Natural killer cell treated with Interleukin-12 subunit alpha and Interleukin-12 subunit beta and Interleukin-15 and Interleukin-18, amount 100 ng/mL, for 72 hours (primary cell): ENCODE measurements around the gene ACO1. TPM values are rescaled to one million over a fixed set of nuclear protein-coding genes. Genes with fewer than 3 reads are reported as not detected.
"Not testable (repeated sequence)": the region's sequence is repeated elsewhere in the genome, so short reads cannot be mapped to it uniquely, and the experiment has no call there.

Experiments used
- ATAC-seq, 2 donors: fragments of 150-1000 bp; cut with Tn5 transposase in 1 of 2; sonication (Bioruptor Pico), chemical (Tn5 transposase) in 1 of 2; 2 replicates each; pipeline ENCODE4 v1.10.0; 2021
- DNase-seq: peaks from one replicate; pipeline ENCODE4 v3.0.0; 2022; ENCODE audit warnings: low spot score
- H3K27ac Mint-ChIP-seq, 2 donors: 1 replicate in 1 of 2; 2 replicates in 1 of 2; pipeline ENCODE4 v1.8.0; 2022; ENCODE audit warnings: mixed read lengths in 2 of 2, mild to moderate bottlenecking in 1 of 2, moderate library complexity in 1 of 2
- H3K27me3 Mint-ChIP-seq, 2 donors: 1 replicate in 1 of 2; 2 replicates in 1 of 2; pipeline ENCODE4 v1.8.0; 2022; ENCODE audit warnings: mixed read lengths in 2 of 2
- H3K36me3 Mint-ChIP-seq: one replicate; pipeline ENCODE4 v1.8.0; 2022; ENCODE audit warnings: mixed read lengths
- H3K4me1 Mint-ChIP-seq, 2 donors: 1 replicate in 1 of 2; 2 replicates in 1 of 2; pipeline ENCODE4 v1.8.0; 2022; ENCODE audit warnings: low read depth in 2 of 2, mixed read lengths in 2 of 2, mild to moderate bottlenecking in 1 of 2
- H3K4me3 Mint-ChIP-seq: one replicate; pipeline ENCODE4 v1.8.0; 2022; ENCODE audit warnings: mixed read lengths
- H3K9me3 Mint-ChIP-seq: 2 replicates; pipeline ENCODE4 v1.8.0; 2022; ENCODE audit warnings: mixed read lengths
- total RNA-seq, 2 donors: library from RNA; stranded (reverse); gene quantifications; one replicate each; pipeline ENCODE4 v1.2.3, GENCODE V29; 2022

Gene ACO1
- 10 to 100 TPM; 10.9 to 12.1 TPM for total RNA-seq

GRCh38 chr9:32384364-32385151 lies at the start of gene ACO1:
ACO1 (plus strand) TSS chr9:32384643; CDS start chr9:32405507, 20,864 bp downstream.
- peaks cover 16 to 18% of the 10 kb centered on the region in 2 donors for H3K27me3 Mint-ChIP-seq
- DNase-seq (peak; percentile 92), ATAC-seq (peak; percentile 98 to 99)
- H3K4me1 Mint-ChIP-seq, result peaks cover 8 to 11% of the 10 kb centered on the region in 2 donors
- H3K27ac Mint-ChIP-seq, result no peak within 1 kb of the TSS
- H3K36me3 Mint-ChIP-seq, result no peaks in the 10 kb centered on the region
- H3K4me3 Mint-ChIP-seq, result peak within 1 kb of the TSS; percentile 83
- no peaks in the 10 kb centered on the region for H3K9me3 Mint-ChIP-seq

DNA sequence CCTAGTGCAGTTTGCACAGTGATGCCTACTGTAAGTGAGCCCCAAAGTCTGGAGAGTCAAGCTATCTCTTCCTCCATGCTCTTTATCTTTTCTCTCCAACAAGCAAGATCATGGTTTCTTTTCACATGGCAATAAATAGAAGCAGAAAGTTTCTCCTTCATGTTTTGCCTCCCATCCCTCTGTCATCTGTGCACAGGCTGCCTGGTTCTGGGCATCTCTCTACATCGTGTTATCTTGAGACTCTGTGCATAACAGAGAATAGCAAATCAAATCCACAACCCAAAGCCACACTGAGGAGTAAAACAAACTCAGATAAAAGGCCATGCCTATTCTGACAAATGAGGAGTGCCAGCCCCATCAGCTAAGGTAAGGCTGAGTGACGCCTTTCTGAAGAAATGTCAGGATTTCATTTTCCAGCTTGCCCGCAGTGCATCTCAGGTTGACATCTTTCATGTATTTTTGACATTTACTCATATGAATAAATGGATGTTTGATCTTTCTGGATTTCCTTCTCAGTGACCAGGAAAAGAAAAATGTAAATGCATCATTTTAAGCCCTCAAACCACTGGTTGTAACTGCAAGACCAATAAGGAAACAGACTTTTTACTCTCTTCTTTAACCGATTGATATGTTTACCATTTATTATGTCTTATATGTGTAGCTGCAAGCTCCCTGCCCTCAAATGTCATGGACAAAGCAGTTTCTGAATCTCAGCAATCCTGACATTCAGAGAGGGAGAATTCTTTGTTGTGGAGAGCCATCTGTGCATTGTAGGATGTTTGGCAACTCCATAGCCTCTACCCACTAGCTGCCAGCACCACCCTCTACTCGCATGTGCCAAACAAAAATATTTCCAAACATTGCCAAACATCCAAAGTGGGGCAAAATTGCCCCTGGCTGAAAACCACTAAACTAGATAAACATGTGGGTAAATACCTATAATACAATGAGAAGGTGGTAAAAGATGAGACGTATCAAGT lies 49.2 kb upstream of the ACO1 start:
- ATAC-seq (no peak), DNase-seq (no peak)
- Mint-ChIP-seq H3K27ac (no peak overlapping the region), H3K4me1 (no peaks in the 10 kb centered on the region), H3K9me3 (no peaks in the 10 kb centered on the region), H3K27me3 (peaks cover 7 to 13% of the 10 kb centered on the region in 2 donors), H3K4me3 (no peak overlapping the region), H3K36me3 (no peaks in the 10 kb centered on the region)

DNA sequence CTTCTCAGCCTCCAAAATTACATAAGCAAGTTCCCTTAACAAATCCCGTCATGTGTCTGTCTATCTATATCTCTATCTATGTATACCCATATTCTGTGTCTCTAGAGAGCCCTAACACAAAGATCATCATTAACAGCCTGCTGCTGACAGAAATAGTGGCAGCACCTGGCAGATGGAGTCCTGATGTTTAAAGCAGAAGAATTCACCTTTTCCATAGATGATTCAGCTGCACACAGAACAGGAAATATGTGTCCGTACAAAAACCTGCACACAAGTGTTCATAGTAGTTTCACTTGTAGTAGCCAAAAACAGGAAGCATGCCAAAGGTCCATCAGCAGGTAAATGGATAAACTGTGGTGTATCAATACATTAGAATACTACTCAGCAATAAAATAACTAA lies 45.0 kb upstream of the ACO1 start:
- Mint-ChIP-seq H3K27ac (no peak overlapping the region), H3K27me3 (peaks cover 7 to 19% of the 10 kb centered on the region in 2 donors), H3K9me3 (no peaks in the 10 kb centered on the region), H3K36me3 (no peaks in the 10 kb centered on the region), H3K4me1 (no peaks in the 10 kb centered on the region), H3K4me3 (no peak overlapping the region)
- ATAC-seq (no peak), DNase-seq (no peak)

DNA sequence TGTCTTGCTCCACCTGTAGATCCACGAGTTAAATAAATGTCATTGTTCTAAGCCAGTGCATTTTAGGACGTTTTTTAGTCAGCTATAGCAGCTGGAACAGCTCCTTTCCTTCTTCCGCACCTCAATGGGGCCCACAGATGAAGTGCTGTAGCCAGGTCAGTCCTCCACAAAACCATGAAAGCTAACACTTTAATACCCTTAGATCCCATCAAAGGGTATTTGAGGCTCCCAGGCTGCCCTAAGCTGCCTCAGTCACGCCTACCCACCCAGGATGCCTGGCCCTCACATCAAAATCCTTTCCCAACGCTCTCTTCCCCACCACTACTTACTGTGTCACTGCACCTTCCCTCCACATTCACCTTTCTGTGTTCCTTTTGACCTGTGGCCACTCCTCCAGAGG lies 44.1 kb upstream of the ACO1 start:
- Mint-ChIP-seq H3K4me3 (no peak overlapping the region), H3K27me3 (peaks cover 6 to 13% of the 10 kb centered on the region in 2 donors), H3K27ac (no peak overlapping the region), H3K4me1 (peaks cover 0 to 5% of the 10 kb centered on the region in 2 donors), H3K9me3 (no peaks in the 10 kb centered on the region), H3K36me3 (no peaks in the 10 kb centered on the region)
- ATAC-seq (no peak), DNase-seq (no peak)

DNA sequence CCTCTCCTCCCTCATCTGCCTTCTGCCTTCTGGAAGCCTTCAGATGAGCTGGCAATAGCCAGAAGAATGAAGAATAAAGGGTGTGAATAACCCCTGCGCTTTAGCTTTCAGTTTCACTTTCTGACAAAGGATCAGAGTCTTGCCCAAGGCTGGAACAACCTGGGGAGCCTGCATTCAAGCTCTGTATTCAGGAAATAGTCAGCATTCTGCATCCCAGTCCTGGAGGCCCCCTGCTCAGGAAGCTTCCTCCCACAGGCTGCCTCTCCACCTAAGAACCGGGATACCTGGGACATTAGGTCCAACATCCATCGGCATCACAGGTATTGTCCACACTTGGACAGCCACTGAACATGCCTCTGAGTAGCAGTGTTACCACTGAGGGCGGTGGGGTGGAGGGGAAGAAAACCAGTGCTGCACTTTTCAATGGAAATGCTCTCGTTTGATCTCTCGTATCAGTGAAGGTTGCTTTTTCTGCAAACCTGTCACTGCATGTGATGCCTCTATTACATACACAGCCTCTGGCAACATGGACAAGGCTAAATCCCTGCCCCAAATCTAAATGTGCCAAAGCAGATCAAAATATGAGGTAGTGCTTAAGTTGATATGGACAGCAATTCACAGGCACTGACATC lies 39.8 kb upstream of the ACO1 start:
- H3K36me3 Mint-ChIP-seq, result no peaks in the 10 kb centered on the region
- peaks cover 0 to 19% of the 10 kb centered on the region in 2 donors for H3K27me3 Mint-ChIP-seq
- H3K9me3 Mint-ChIP-seq, result no peaks in the 10 kb centered on the region
- DNase-seq (no peak), ATAC-seq (peak; percentile 29 to 52)
- no peak overlapping the region for H3K27ac Mint-ChIP-seq
- H3K4me1 Mint-ChIP-seq, result peaks cover 0 to 5% of the 10 kb centered on the region in 2 donors
- H3K4me3 Mint-ChIP-seq, result no peak overlapping the region

- no peak overlapping the region for H3K4me3 Mint-ChIP-seq
- ATAC-seq, result no peak
- H3K27ac Mint-ChIP-seq, result no peak overlapping the region
- peaks cover 0 to 19% of the 10 kb centered on the region in 2 donors for H3K27me3 Mint-ChIP-seq
- H3K4me1 Mint-ChIP-seq, result peaks cover 0 to 5% of the 10 kb centered on the region in 2 donors
- no peak for DNase-seq
- no peaks in the 10 kb centered on the region for H3K36me3 Mint-ChIP-seq
- no peaks in the 10 kb centered on the region for H3K9me3 Mint-ChIP-seq
These were observed 39.2 kb upstream of the ACO1 start for GRCh38 chr9:32345243-32345642.

- H3K9me3 Mint-ChIP-seq, result no peaks in the 10 kb centered on the region
- H3K4me1 Mint-ChIP-seq, result peaks cover 0 to 5% of the 10 kb centered on the region in 2 donors
- peaks cover 0 to 14% of the 10 kb centered on the region in 2 donors for H3K27me3 Mint-ChIP-seq
- no peak overlapping the region for H3K4me3 Mint-ChIP-seq
- ATAC-seq, result no peak
- H3K27ac Mint-ChIP-seq, result no peak overlapping the region
- no peak for DNase-seq
- no peaks in the 10 kb centered on the region for H3K36me3 Mint-ChIP-seq
These were observed 36.9 kb upstream of the ACO1 start for GRCh38 chr9:32347571-32347970.

GRCh38 chr9:32348106-32348695 lies 36.2 kb upstream of the ACO1 start:
- Mint-ChIP-seq H3K9me3 (no peaks in the 10 kb centered on the region), H3K4me3 (no peak overlapping the region), H3K36me3 (no peaks in the 10 kb centered on the region), H3K27me3 (peaks cover 0 to 14% of the 10 kb centered on the region in 2 donors), H3K4me1 (peaks cover 0 to 5% of the 10 kb centered on the region in 2 donors), H3K27ac (no peak overlapping the region)
- ATAC-seq, result no peak
- no peak for DNase-seq

DNA sequence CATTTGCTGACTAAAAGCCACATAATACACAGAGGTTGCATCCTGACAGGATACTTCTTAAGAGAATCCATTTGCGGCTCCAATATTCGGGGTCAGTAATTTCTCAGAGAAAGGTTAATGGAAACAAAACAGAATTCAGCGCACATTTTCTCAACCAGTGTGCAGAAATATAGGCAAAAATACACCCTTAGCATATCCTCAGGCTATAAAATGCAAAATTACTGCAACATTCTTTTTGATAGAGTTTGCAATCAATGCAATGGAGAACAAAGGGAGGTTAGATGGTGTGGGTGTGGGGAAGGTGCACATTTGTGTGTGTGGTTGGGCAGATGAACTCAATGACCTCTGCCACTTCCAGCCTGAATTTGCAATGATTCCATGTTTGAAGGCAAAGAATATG lies 35.4 kb upstream of the ACO1 start:
- no peaks in the 10 kb centered on the region for H3K36me3 Mint-ChIP-seq
- H3K27ac Mint-ChIP-seq, result no peak overlapping the region
- ATAC-seq (no peak), DNase-seq (no peak)
- H3K4me3 Mint-ChIP-seq, result no peak overlapping the region
- H3K9me3 Mint-ChIP-seq, result no peaks in the 10 kb centered on the region
- peaks cover 0 to 14% of the 10 kb centered on the region in 2 donors for H3K27me3 Mint-ChIP-seq
- peaks cover 0 to 5% of the 10 kb centered on the region in 2 donors for H3K4me1 Mint-ChIP-seq

DNA sequence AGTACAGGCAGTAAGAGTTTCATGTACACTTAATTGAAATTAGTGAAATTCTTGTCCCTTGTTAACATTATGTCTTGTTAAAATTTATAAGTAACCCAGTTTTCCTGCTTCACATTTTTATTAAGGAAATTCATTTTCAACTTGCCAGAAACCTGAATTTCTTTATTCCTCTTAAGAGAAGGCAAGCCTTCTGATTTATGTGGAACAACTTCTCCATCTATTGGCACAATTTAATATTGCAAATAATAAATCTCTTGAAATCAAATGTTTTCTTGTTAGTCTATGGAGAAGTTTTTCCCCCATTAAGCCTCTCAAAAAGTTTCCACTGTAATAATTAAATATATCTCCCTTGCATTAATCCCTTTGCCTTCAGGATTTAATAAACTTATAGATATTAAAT lies 33.8 kb upstream of the ACO1 start:
- Mint-ChIP-seq H3K27ac (no peak overlapping the region), H3K4me3 (no peak overlapping the region), H3K27me3 (peaks cover 0 to 14% of the 10 kb centered on the region in 2 donors), H3K4me1 (no peaks in the 10 kb centered on the region), H3K36me3 (no peaks in the 10 kb centered on the region), H3K9me3 (no peaks in the 10 kb centered on the region)
- DNase-seq (no peak), ATAC-seq (no peak)

DNA sequence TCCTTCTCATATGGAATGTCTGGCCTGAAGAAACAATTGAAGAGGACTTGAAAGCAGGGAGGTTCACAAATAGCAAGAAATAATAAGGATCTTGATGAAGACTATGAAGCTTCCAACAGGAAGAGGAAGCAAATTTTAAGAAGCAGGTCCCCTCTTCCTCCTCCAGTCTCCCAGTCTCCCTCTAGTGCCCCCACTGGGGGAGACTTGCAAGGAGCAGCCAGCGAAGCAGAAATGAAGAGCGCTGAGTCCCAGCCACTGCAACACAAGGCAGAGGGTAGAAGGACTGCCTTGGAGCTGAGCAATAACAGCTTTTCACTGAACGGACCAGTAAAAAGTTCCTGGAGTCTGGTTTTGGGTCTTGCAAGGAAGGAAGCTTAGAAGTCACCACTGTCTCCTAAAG lies 32.6 kb upstream of the ACO1 start:
- Mint-ChIP-seq H3K36me3 (no peaks in the 10 kb centered on the region), H3K27ac (no peak overlapping the region), H3K27me3 (peaks cover 2 to 10% of the 10 kb centered on the region in 2 donors), H3K4me1 (no peaks in the 10 kb centered on the region), H3K9me3 (no peaks in the 10 kb centered on the region), H3K4me3 (no peak overlapping the region)
- no peak for DNase-seq
- ATAC-seq, result no peak

DNA sequence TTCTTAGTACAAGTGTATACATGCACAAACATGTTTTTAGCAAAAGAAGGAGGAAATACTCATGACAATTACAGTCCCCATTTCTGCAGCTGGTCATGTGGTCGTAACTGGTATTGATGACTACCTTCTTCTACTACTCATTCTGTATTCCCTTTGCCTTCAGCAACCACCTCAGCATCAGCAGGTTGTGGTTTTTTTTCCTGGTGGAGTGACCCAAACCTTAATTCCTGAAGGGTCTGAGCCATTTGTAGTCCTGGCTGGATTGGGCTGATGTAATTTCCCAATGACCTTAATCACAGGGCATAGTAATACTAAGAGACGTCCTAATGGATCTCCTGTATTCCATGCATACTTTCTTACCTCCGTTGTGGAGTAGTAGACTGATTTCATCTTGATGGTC lies 31.0 kb upstream of the ACO1 start:
- H3K27ac Mint-ChIP-seq, ATAC-seq, H3K4me3 Mint-ChIP-seq, H3K9me3 Mint-ChIP-seq, DNase-seq, H3K4me1 Mint-ChIP-seq, H3K27me3 Mint-ChIP-seq, H3K36me3 Mint-ChIP-seq: not testable (repeated sequence)

DNA sequence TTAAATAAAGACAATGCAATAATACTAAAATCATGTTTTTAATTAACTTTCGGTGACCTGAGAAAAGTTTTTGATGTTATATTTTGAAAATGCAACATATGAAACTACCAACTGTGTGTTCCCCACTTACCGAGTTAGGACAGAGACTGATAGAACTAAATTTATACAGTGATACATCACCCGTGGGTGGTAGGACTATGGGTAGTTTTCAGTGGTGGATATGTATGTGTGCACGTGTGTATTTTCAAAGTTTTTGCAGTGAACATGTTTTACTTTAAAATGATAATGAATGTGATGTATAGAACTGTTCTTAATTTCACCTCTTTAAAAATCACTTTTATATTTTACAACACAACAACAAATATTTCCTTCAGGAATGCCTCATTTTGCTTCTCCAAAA lies 25.0 kb upstream of the ACO1 start:
- ATAC-seq (no peak), DNase-seq (no peak)
- peaks cover 2 to 23% of the 10 kb centered on the region in 2 donors for H3K27me3 Mint-ChIP-seq
- H3K27ac Mint-ChIP-seq, result no peak overlapping the region
- no peak overlapping the region for H3K4me3 Mint-ChIP-seq
- H3K36me3 Mint-ChIP-seq, result no peaks in the 10 kb centered on the region
- H3K9me3 Mint-ChIP-seq, result no peaks in the 10 kb centered on the region
- no peaks in the 10 kb centered on the region for H3K4me1 Mint-ChIP-seq
